DND-41 (cell line): ENCODE measurements around the gene JCAD.

ENCODE experiments used
- ATAC-seq: fragments of 200-7000 bp; cut with Tn5 transposase; 3 replicates; pipeline ENCODE4 v1.9.1; 2021; ENCODE audit warnings: low read depth; ENCODE audit not compliant: insufficient read depth
- DNase-seq: peaks from one replicate; pipeline ENCODE4 v3.0.0-alpha.2; 2020
- H2AFZ ChIP-seq: 2 replicates; pipeline ENCODE4 v1.6.0; 2012; ENCODE audit warnings: low read depth, low read length
- H3K27ac ChIP-seq: 2 replicates; pipeline ENCODE4 v1.5.1; 2012; ENCODE audit warnings: low read length, inconsistent platforms
- H3K27me3 ChIP-seq: fragments of 200-600 bp; sonication (generic); 2 replicates; pipeline ENCODE4 v1.6.0; 2012; ENCODE audit warnings: low read length, mild to moderate bottlenecking, inconsistent platforms; ENCODE audit not compliant: insufficient read depth, poor library complexity
- H3K36me3 ChIP-seq: 2 replicates; pipeline ENCODE4 v1.5.1; 2012; ENCODE audit warnings: low read length, inconsistent platforms; ENCODE audit not compliant: insufficient read depth
- H3K4me1 ChIP-seq: 2 replicates; pipeline ENCODE4 v1.5.1; 2012; ENCODE audit warnings: mild to moderate bottlenecking, low read length; ENCODE audit not compliant: insufficient read depth
- H3K4me2 ChIP-seq: 2 replicates; pipeline ENCODE4 v1.6.0; 2012; ENCODE audit warnings: mild to moderate bottlenecking, moderate library complexity, low read length, inconsistent platforms; ENCODE audit not compliant: insufficient read depth
- H3K4me3 ChIP-seq, 2 experiments: fragments of 200-600 bp in 1 of 2; shearing (Covaris generic) in 1 of 2; 2 replicates each; pipeline ENCODE4 v1.5.1; 2012 to 2016; ENCODE audit warnings: inconsistent platforms in 2 of 2, low read length in 2 of 2, mild to moderate bottlenecking in 2 of 2, low read depth in 1 of 2, moderate library complexity in 1 of 2
- H3K79me2 ChIP-seq: 2 replicates; pipeline ENCODE4 v1.6.0; 2012; ENCODE audit warnings: low read length, inconsistent platforms; ENCODE audit not compliant: insufficient read depth
- H3K9ac ChIP-seq: 2 replicates; pipeline ENCODE4 v1.6.0; 2012; ENCODE audit warnings: low read depth, mild to moderate bottlenecking, inconsistent platforms, low read length, moderate library complexity
- H3K9me3 ChIP-seq: 2 replicates; pipeline ENCODE4 v1.5.1; 2012; ENCODE audit warnings: low read length, moderate library complexity, mild to moderate bottlenecking, inconsistent platforms; ENCODE audit not compliant: insufficient read depth, severe bottlenecking
- H4K20me1 ChIP-seq: 2 replicates; pipeline ENCODE4 v1.6.0; 2012; ENCODE audit warnings: low read length; ENCODE audit not compliant: insufficient read depth
- EZH2 ChIP-seq: IDR thresholded peaks from 3 replicates; pipeline ENCODE4 v1.6.1; 2012; ENCODE audit warnings: borderline replicate concordance, low read depth, mild to moderate bottlenecking, moderate library complexity, low read length, inconsistent platforms; ENCODE audit not compliant: severe bottlenecking
- TF ChIP-seq, protein P1 (sequence below): IDR thresholded peaks from 2 replicates; pipeline ENCODE4 v1.5.1; 2012; ENCODE audit warnings: borderline replicate concordance, low read length, moderate library complexity, mild to moderate bottlenecking; ENCODE audit not compliant: poor library complexity, severe bottlenecking; ENCODE audit errors: extremely low read depth

Gene JCAD

GRCh38 chr10:30050411-30050810 lies 9.0 kb downstream of the JCAD start:
- H4K20me1 ChIP-seq = no peaks in the 10 kb centered on the region
- H3K79me2 ChIP-seq = no peaks in the 10 kb centered on the region
- no peak overlapping the region for H3K4me3 ChIP-seq
- DNase-seq = no peak
- H3K4me1 ChIP-seq = no peaks in the 10 kb centered on the region
- no peak overlapping the region for H3K27ac ChIP-seq
- ATAC-seq = no peak
- TF ChIP-seq, protein P1, sequence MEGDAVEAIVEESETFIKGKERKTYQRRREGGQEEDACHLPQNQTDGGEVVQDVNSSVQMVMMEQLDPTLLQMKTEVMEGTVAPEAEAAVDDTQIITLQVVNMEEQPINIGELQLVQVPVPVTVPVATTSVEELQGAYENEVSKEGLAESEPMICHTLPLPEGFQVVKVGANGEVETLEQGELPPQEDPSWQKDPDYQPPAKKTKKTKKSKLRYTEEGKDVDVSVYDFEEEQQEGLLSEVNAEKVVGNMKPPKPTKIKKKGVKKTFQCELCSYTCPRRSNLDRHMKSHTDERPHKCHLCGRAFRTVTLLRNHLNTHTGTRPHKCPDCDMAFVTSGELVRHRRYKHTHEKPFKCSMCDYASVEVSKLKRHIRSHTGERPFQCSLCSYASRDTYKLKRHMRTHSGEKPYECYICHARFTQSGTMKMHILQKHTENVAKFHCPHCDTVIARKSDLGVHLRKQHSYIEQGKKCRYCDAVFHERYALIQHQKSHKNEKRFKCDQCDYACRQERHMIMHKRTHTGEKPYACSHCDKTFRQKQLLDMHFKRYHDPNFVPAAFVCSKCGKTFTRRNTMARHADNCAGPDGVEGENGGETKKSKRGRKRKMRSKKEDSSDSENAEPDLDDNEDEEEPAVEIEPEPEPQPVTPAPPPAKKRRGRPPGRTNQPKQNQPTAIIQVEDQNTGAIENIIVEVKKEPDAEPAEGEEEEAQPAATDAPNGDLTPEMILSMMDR = no peak
- no peak for TF ChIP-seq EZH2
- no peaks in the 10 kb centered on the region for H3K27me3 ChIP-seq
- no peak overlapping the region for H2AFZ ChIP-seq
- no peaks in the 10 kb centered on the region for H3K36me3 ChIP-seq
- no peaks in the 10 kb centered on the region for H3K9me3 ChIP-seq
- no peak overlapping the region for H3K9ac ChIP-seq
- no peak overlapping the region for H3K4me2 ChIP-seq

DNA sequence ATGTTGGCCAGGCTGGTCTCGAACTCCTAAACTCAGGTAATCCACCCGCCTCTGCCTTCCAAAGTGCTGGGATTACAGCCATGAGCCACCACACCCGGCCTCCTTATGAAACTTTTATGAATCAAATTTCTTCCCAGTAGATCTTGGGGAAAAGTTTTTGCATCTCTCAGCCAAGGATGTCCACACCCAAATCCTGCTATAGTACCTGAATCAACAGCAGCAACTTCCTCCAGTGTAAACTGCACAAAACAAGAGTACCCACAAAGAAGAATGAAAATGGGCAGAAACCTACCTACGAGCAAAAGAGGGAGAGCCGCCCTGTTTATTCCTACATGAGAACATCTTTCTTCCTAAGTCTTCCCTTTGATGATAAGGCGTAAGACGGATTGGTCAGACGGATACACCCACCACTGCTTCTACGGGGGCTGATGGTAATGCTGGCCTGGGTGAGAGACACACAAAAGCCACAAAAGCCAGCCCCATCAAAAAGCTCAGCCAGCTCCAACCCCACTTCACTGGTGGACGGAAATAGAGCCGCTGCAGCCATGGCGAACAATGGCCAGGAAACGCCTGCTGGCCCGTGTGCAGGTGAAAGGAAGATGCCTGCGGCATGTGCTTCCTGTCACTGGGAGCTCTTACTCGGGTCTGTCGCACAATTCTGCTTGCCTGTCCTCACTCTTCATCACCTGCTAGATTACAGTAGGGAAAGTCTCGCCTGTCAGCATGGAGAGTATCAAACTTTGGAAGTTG lies 10.4 kb downstream of the JCAD start:
- TF ChIP-seq, protein P1 = no peak
- no peak for TF ChIP-seq EZH2
- no peak overlapping the region for H3K4me3 ChIP-seq
- no peak overlapping the region for H3K4me2 ChIP-seq

GRCh38 chr10:30047924-30048531 lies 11.4 kb downstream of the JCAD start:
- Histone ChIP-seq H3K36me3 (no peaks in the 10 kb centered on the region), H3K27ac (no peak overlapping the region), H3K4me2 (no peak overlapping the region), H3K27me3 (no peaks in the 10 kb centered on the region), H3K4me3 (no peak overlapping the region), H4K20me1 (no peaks in the 10 kb centered on the region), H3K9me3 (no peaks in the 10 kb centered on the region), H2AFZ (no peak overlapping the region), H3K9ac (no peak overlapping the region), H3K79me2 (no peaks in the 10 kb centered on the region), H3K4me1 (0 out of 2 replicates have a peak, but pooled peaks cover 5% of the 10 kb centered on the region)
- no peak for TF ChIP-seq EZH2
- TF ChIP-seq, protein P1 = no peak
- DNase-seq = no peak
- 0 out of 3 replicates have a peak, but pooled peaks have one; percentile 33 for ATAC-seq

More for the DNA sequence above, 10.4 kb downstream of the JCAD start:
- H3K4me1 ChIP-seq = no peaks in the 10 kb centered on the region
- H3K9me3 ChIP-seq = no peaks in the 10 kb centered on the region
- H4K20me1 ChIP-seq = no peaks in the 10 kb centered on the region
- peak; percentile 57; the same call in 1 of the 3 replicates for ATAC-seq
- H3K27ac ChIP-seq = no peak overlapping the region
- H3K79me2 ChIP-seq = no peaks in the 10 kb centered on the region
- no peaks in the 10 kb centered on the region for H3K27me3 ChIP-seq
- H3K9ac ChIP-seq = no peak overlapping the region
- no peaks in the 10 kb centered on the region for H3K36me3 ChIP-seq
- no peak overlapping the region for H2AFZ ChIP-seq
- no peak for DNase-seq
